Thyroid gland (tissue), 4 donors: Measurements from ENCODE around the gene UBE2L6.
A peak's percentile ranks its signal among the peaks of the same experiment; 100 is the strongest.

Experiments
- POLR2A ChIP-seq, 2 donors: fragments of 450-650 bp; IDR thresholded peaks; one replicate each; pipeline ENCODE4 v1.6.1; 2017; ENCODE audit warnings: antibody characterized with exemption in 2 of 2, mild to moderate bottlenecking in 2 of 2, moderate library complexity in 1 of 2
- TF ChIP-seq, protein P1 (sequence below), 6 experiments: fragments of 200-600 bp in 3 of 6; fragments of 450-650 bp in 3 of 6; sonication (generic) in 3 of 6; IDR thresholded peaks; one replicate each; pipeline ENCODE4 v1.5.1; 2016 to 2019; ENCODE audit warnings: antibody characterized with exemption in 6 of 6, mild to moderate bottlenecking in 2 of 6, inconsistent platforms in 1 of 6, moderate library complexity in 1 of 6

DNA sequence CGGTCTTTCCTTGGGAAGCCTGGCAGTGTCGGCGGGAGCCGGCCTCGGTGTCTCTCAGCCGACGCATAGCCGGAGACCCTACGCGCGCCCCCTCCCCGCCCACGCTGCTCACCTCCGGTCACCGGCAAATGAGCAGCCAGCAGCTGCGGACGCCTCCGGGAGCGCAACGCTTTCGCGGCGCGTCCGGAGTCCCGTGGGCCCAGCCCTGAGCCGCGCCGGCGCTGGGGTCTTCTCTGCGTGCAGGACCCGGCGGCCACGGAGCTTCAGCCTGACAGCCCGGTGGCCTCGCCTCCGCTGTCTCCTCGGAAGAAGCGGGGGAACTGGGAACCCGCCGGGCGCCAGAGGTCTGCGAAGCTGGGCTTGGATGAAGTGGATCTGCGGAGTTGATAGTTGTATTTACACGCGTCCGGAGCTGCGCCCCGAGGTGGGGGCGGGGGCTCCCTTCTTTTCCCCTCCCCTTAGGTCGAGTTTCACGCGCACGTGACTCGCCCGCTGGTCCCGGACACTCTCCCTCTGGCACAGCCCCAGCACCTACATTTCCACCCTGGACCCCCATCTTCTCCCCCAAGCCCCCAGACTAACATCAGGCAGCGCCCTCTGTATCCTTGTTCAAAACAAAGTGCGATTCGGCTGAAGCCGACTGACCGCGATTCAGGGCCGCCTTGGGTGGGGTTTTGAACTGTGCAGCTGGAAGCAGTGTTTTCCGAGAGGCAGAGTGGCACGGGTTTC lies 52.0 kb downstream of the UBE2L6 start, which contains the start of gene SLC43A1:
- TF ChIP-seq, protein P1, sequence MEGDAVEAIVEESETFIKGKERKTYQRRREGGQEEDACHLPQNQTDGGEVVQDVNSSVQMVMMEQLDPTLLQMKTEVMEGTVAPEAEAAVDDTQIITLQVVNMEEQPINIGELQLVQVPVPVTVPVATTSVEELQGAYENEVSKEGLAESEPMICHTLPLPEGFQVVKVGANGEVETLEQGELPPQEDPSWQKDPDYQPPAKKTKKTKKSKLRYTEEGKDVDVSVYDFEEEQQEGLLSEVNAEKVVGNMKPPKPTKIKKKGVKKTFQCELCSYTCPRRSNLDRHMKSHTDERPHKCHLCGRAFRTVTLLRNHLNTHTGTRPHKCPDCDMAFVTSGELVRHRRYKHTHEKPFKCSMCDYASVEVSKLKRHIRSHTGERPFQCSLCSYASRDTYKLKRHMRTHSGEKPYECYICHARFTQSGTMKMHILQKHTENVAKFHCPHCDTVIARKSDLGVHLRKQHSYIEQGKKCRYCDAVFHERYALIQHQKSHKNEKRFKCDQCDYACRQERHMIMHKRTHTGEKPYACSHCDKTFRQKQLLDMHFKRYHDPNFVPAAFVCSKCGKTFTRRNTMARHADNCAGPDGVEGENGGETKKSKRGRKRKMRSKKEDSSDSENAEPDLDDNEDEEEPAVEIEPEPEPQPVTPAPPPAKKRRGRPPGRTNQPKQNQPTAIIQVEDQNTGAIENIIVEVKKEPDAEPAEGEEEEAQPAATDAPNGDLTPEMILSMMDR (IDR thresholded peaks at IDR 0.05) = no peak
- peak in 1 of 2 donors; percentile 46 for TF ChIP-seq POLR2A (IDR thresholded peaks at IDR 0.05)
